DND-41 (cell line): ENCODE data around the gene S100A4.
A peak's percentile ranks its signal among the peaks of the same experiment; 100 is the strongest.

Experiments used
- ATAC-seq: fragments of 200-7000 bp; cut with Tn5 transposase; 3 replicates; pipeline ENCODE4 v1.9.1; 2021; ENCODE audit warnings: low read depth; ENCODE audit not compliant: insufficient read depth
- DNase-seq: peaks from one replicate; pipeline ENCODE4 v3.0.0-alpha.2; 2020
- H2AFZ ChIP-seq: 2 replicates; pipeline ENCODE4 v1.6.0; 2012; ENCODE audit warnings: low read depth, low read length
- H3K27ac ChIP-seq: 2 replicates; pipeline ENCODE4 v1.5.1; 2012; ENCODE audit warnings: low read length, inconsistent platforms
- H3K27me3 ChIP-seq: fragments of 200-600 bp; sonication (generic); 2 replicates; pipeline ENCODE4 v1.6.0; 2012; ENCODE audit warnings: low read length, mild to moderate bottlenecking, inconsistent platforms; ENCODE audit not compliant: insufficient read depth, poor library complexity
- H3K36me3 ChIP-seq: 2 replicates; pipeline ENCODE4 v1.5.1; 2012; ENCODE audit warnings: low read length, inconsistent platforms; ENCODE audit not compliant: insufficient read depth
- H3K4me1 ChIP-seq: 2 replicates; pipeline ENCODE4 v1.5.1; 2012; ENCODE audit warnings: mild to moderate bottlenecking, low read length; ENCODE audit not compliant: insufficient read depth
- H3K4me2 ChIP-seq: 2 replicates; pipeline ENCODE4 v1.6.0; 2012; ENCODE audit warnings: mild to moderate bottlenecking, moderate library complexity, low read length, inconsistent platforms; ENCODE audit not compliant: insufficient read depth
- H3K4me3 ChIP-seq, 2 experiments: fragments of 200-600 bp in 1 of 2; shearing (Covaris generic) in 1 of 2; 2 replicates each; pipeline ENCODE4 v1.5.1; 2012 to 2016; ENCODE audit warnings: inconsistent platforms in 2 of 2, low read length in 2 of 2, mild to moderate bottlenecking in 2 of 2, low read depth in 1 of 2, moderate library complexity in 1 of 2
- H3K79me2 ChIP-seq: 2 replicates; pipeline ENCODE4 v1.6.0; 2012; ENCODE audit warnings: low read length, inconsistent platforms; ENCODE audit not compliant: insufficient read depth
- H3K9ac ChIP-seq: 2 replicates; pipeline ENCODE4 v1.6.0; 2012; ENCODE audit warnings: low read depth, mild to moderate bottlenecking, inconsistent platforms, low read length, moderate library complexity
- H3K9me3 ChIP-seq: 2 replicates; pipeline ENCODE4 v1.5.1; 2012; ENCODE audit warnings: low read length, moderate library complexity, mild to moderate bottlenecking, inconsistent platforms; ENCODE audit not compliant: insufficient read depth, severe bottlenecking
- H4K20me1 ChIP-seq: 2 replicates; pipeline ENCODE4 v1.6.0; 2012; ENCODE audit warnings: low read length; ENCODE audit not compliant: insufficient read depth
- CTCF ChIP-seq: IDR thresholded peaks from 2 replicates; pipeline ENCODE4 v1.5.1; 2012; ENCODE audit warnings: borderline replicate concordance, low read length, moderate library complexity, mild to moderate bottlenecking; ENCODE audit not compliant: poor library complexity, severe bottlenecking; ENCODE audit errors: extremely low read depth
- EZH2 ChIP-seq: IDR thresholded peaks from 3 replicates; pipeline ENCODE4 v1.6.1; 2012; ENCODE audit warnings: borderline replicate concordance, low read depth, mild to moderate bottlenecking, moderate library complexity, low read length, inconsistent platforms; ENCODE audit not compliant: severe bottlenecking

The S100A4 gene

DNA sequence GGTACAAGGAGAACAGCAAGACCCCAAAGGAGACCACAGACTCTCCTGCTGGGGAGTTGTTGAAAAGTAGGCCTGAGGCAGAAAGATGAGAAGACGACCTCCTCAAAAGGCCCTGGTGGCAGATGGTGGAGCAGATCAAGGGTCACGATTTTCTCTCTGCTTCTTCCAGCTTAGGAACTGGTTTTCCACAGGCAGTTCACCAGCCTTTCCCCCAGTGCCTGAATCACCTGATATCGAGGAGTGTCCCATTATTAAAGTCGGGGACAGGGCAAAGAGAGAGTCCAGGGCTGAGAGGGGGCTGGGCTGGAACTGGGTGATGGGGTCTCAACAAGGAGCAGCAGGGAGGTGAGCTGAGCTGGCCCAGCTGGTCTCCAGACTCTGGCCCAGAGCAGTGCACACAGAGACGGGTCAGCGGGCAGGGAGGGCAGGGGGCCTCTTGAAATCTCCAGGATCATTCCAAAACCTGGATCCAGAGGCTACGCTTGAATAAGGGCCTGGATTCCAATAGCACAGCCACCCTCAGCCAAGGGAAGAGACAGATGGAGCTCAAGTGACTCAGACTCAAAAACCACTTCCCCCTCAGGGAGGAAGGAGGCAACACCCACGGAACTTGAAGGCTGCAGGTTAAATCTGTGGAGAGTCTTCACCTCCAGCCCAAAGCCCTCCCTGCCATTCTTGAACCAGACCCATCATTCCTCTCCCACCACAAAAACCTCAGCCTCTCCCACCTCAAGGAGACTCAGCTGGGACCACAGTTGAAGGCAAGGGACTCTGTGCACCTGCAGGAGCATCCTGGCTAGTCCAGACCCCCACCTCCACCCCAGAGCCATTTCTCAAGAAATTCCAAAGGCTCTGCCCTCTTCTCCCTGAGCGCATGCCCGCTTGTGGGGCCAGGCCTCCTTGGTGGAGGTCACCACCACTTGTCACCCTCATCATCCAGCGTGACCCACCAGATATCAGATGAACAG lies 4.9 kb downstream of the S100A4 start, which contains the start of gene S100A5:
Gene S100A5 (minus strand): TSS at position 541 of the 968 bp plus-strand sequence. CDS start 743 bp downstream, outside the sequence.
- peak; percentile 88 for DNase-seq
- ATAC-seq, result peak; percentile 75
- Histone ChIP-seq H3K27me3 (no peaks in the 10 kb centered on the region), H4K20me1 (no peaks in the 10 kb centered on the region), H3K36me3 (no peaks in the 10 kb centered on the region), H2AFZ (peak within 1 kb of the TSS; percentile 68), H3K9me3 (no peaks in the 10 kb centered on the region), H3K9ac (no peak within 1 kb of the TSS), H3K4me2 (peak within 1 kb of the TSS; percentile 1; the same call in 1 of the 2 replicates), H3K79me2 (no peaks in the 10 kb centered on the region), H3K27ac (peak within 1 kb of the TSS; percentile 78), H3K4me3 (no peak within 1 kb of the TSS), H3K4me1 (peaks cover 64% of the 10 kb centered on the region)
- TF ChIP-seq EZH2 (no peak), CTCF (no peak)

- Histone ChIP-seq H2AFZ (peak overlapping the region; percentile 68), H3K36me3 (no peaks in the 10 kb centered on the region), H3K9me3 (no peaks in the 10 kb centered on the region), H3K79me2 (no peaks in the 10 kb centered on the region), H3K4me1 (peaks cover 52% of the 10 kb centered on the region), H3K9ac (no peak overlapping the region), H3K4me3 (no peak overlapping the region), H3K27me3 (no peaks in the 10 kb centered on the region), H4K20me1 (no peaks in the 10 kb centered on the region), H3K4me2 (no peak overlapping the region; the same call in 1 of the 2 replicates), H3K27ac (peak overlapping the region; percentile 77)
- TF ChIP-seq CTCF (no peak), EZH2 (no peak)
- DNase-seq (no peak), ATAC-seq (no peak)
Observed at GRCh38 chr1:153539395-153540093, 6.1 kb downstream of the S100A4 start.

DNA sequence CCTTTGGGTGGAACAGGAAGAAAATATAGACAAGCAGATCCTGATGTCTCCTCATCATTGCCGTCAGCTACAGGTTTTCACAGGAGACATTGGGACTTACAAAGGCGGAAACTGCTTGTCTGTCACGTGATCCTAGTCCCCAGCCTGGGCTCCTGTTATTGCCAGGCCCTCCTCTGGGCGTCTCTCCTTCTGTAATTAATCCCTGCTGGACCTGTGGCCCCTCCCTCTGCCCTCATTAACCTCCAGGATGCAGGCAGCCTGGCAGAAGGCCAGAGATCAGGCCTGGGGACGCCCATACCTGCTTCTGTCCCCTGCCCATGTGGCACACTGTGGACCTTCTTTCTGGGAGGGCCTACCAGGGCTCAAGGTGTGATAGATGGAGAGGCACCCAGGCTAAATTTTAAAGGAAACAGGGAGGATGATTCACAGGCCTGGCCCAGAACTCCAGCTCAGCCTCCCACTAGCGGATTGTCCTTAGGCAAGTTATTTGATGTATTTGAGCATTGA lies 7.2 kb downstream of the S100A4 start:
- no peaks in the 10 kb centered on the region for H3K9me3 ChIP-seq
- H3K4me3 ChIP-seq, result no peak overlapping the region
- TF ChIP-seq EZH2, result no peak
- no peak for TF ChIP-seq CTCF
- H3K4me1 ChIP-seq, result peaks cover 41% of the 10 kb centered on the region
- DNase-seq, result no peak
- no peaks in the 10 kb centered on the region for H4K20me1 ChIP-seq
- H3K79me2 ChIP-seq, result no peaks in the 10 kb centered on the region
- H3K4me2 ChIP-seq, result no peak overlapping the region
- H3K27me3 ChIP-seq, result no peaks in the 10 kb centered on the region
- H3K9ac ChIP-seq, result no peak overlapping the region
- H3K36me3 ChIP-seq, result no peaks in the 10 kb centered on the region
- H3K27ac ChIP-seq, result no peak overlapping the region
- no peak overlapping the region for H2AFZ ChIP-seq
- no peak for ATAC-seq
